ENCODE measurements around the gene HERPUD2.
"Not testable (repeated sequence)": the region's sequence is repeated elsewhere in the genome, so short reads cannot be mapped to it uniquely, and the experiment has no call there.

HERPUD2 gene

GRCh38 chr7:35676211-35676610 is 18.7 kb downstream of the HERPUD2 start:
- DNase-seq, result no peak

- no peak for DNase-seq
Observed at GRCh38 chr7:35670856-35671569, 23.9 kb downstream of the HERPUD2 start.

GRCh38 chr7:35660411-35660810 is 34.5 kb downstream of the HERPUD2 start:
- DNase-seq, result not testable (repeated sequence)

- no peak for DNase-seq
Observed at GRCh38 chr7:35658606-35659201, 36.2 kb downstream of the HERPUD2 start.

- no peak for DNase-seq
Observed at GRCh38 chr7:35657125-35657524, 37.8 kb downstream of the HERPUD2 start.

- DNase-seq, result not testable (repeated sequence)
Observed at GRCh38 chr7:35654558-35654957, 40.4 kb downstream of the HERPUD2 start.

- no peak for DNase-seq
Observed at GRCh38 chr7:35652124-35652523, 42.8 kb downstream of the HERPUD2 start.

GRCh38 chr7:35650751-35651150 is 44.2 kb downstream of the HERPUD2 start:
- DNase-seq, result no peak

- no peak for DNase-seq
Observed at GRCh38 chr7:35649711-35650110, 45.2 kb downstream of the HERPUD2 start.

- DNase-seq, result no peak
Observed at GRCh38 chr7:35648367-35648766, 46.6 kb downstream of the HERPUD2 start.

- DNase-seq, result no peak
Observed at GRCh38 chr7:35647171-35647574, 47.8 kb downstream of the HERPUD2 start.

- DNase-seq, result no peak
Observed at GRCh38 chr7:35646289-35647023, 48.5 kb downstream of the HERPUD2 start.

GRCh38 chr7:35645691-35646090 is 49.2 kb downstream of the HERPUD2 start:
- DNase-seq, result no peak

- DNase-seq, result no peak
Observed at GRCh38 chr7:35630024-35630972, 64.6 kb downstream of the HERPUD2 start.

- DNase-seq, result no peak
Observed at GRCh38 chr7:35624299-35625186, 70.4 kb downstream of the HERPUD2 start.

- DNase-seq, result no peak
Observed at GRCh38 chr7:35623381-35623780, 71.6 kb downstream of the HERPUD2 start.

- no peak for DNase-seq
Observed at GRCh38 chr7:35619863-35620262, 75.1 kb downstream of the HERPUD2 start.

- no peak for DNase-seq
Observed at GRCh38 chr7:35617041-35617440, 77.9 kb downstream of the HERPUD2 start.

- DNase-seq, result no peak
Observed at GRCh38 chr7:35613150-35613549, 81.8 kb downstream of the HERPUD2 start.

- DNase-seq, result no peak
Observed at GRCh38 chr7:35605760-35606159, 89.2 kb downstream of the HERPUD2 start.

GRCh38 chr7:35604595-35604994 is 90.3 kb downstream of the HERPUD2 start:
- no peak for DNase-seq

GRCh38 chr7:35599645-35600044 is 95.3 kb downstream of the HERPUD2 start:
- DNase-seq, result no peak
